B cell (primary cell): ENCODE data around the gene PREX1. TPM values are rescaled to one million over a fixed set of nuclear protein-coding genes. Genes with fewer than 3 reads are reported as not detected.
A peak's percentile ranks its signal among the peaks of the same experiment; 100 is the strongest.

Experiments
- ATAC-seq: fragments of 200-7000 bp; cut with Tn5 transposase; one replicate; pipeline ENCODE4 v1.10.0; 2021; ENCODE audit warnings: low read depth, mild to moderate bottlenecking, moderate number of reproducible peaks, moderate library complexity
- CTCF ChIA-PET: fragments of 350-600 bp; sonication (Branson Sonifier 250); formaldehyde crosslinking; loops from one replicate; lab custom pipeline; 2021; ENCODE audit warnings: antibody characterized with exemption, inconsistent platforms; lab: Charles Lee
- POLR2A ChIA-PET: fragments of 350-600 bp; sonication (Branson Sonifier 250); formaldehyde crosslinking; loops from one replicate; lab custom pipeline; 2021; ENCODE audit warnings: antibody characterized with exemption; lab: Charles Lee
- DNase-seq: peaks from one replicate; pipeline ENCODE4 v3.0.0; 2013
- H2AFZ ChIP-seq: 2 replicates; pipeline ENCODE4 v1.6.1; 2012; ENCODE audit warnings: mild to moderate bottlenecking, low read depth, low read length; ENCODE audit not compliant: insufficient read depth, poor library complexity, severe bottlenecking
- H3K27ac ChIP-seq, 2 donors: 1 replicate in 1 of 2; 2 replicates in 1 of 2; pipeline ENCODE4 v1.5.1; 2012 to 2013; ENCODE audit warnings: low read length in 2 of 2, mild to moderate bottlenecking in 2 of 2, moderate library complexity in 1 of 2
- H3K27me3 ChIP-seq, 4 experiments: fragments of 200-600 bp in 1 of 4; sonication (generic) in 1 of 4; replicated peaks in 1 of 4; 1 replicate in 2 of 4; 2 replicates in 2 of 4; pipeline versions ENCODE4 v1.6.1 to v1.7.0; 2013 to 2016; ENCODE audit warnings: low read length in 3 of 4, mild to moderate bottlenecking in 2 of 4, mixed read lengths in 1 of 4, moderate library complexity in 1 of 4; ENCODE audit not compliant: insufficient read depth in 4 of 4, control insufficient read depth in 3 of 4; ENCODE audit errors: control extremely low read depth in 1 of 4
- H3K36me3 ChIP-seq, 2 experiments: replicated peaks in 1 of 2; 1 replicate in 1 of 2; 2 replicates in 1 of 2; pipeline versions ENCODE4 v1.6.1 to v1.7.1; 2013; ENCODE audit warnings: low read length in 1 of 2; ENCODE audit not compliant: insufficient read depth in 2 of 2, control insufficient read depth in 1 of 2; ENCODE audit errors: control extremely low read depth in 1 of 2, extremely low read depth in 1 of 2
- H3K4me1 ChIP-seq, 2 donors: fragments of 200-600 bp in 1 of 2; sonication (generic) in 1 of 2; 1 replicate in 1 of 2; 2 replicates in 1 of 2; pipeline versions ENCODE4 v1.5.1 to v1.6.1; 2013 to 2017; ENCODE audit warnings: low read length in 2 of 2; ENCODE audit not compliant: control insufficient read depth in 2 of 2, insufficient read depth in 2 of 2
- H3K4me2 ChIP-seq: replicated peaks from 2 replicates; pipeline ENCODE3; 2012; ENCODE audit warnings: mild to moderate bottlenecking, low read depth, low read length; ENCODE audit not compliant: poor library complexity, severe bottlenecking
- H3K4me3 ChIP-seq, 5 experiments: fragments of 200-600 bp in 1 of 5; sonication (generic) in 1 of 5; 1 replicate in 3 of 5; 2 replicates in 2 of 5; pipeline versions ENCODE4 v1.5.1 to v1.7.0; 2011 to 2016; ENCODE audit warnings: low read length in 4 of 5, mild to moderate bottlenecking in 4 of 5, low read depth in 2 of 5, control low read depth in 1 of 5, moderate library complexity in 1 of 5; ENCODE audit not compliant: insufficient read depth in 1 of 5; ENCODE audit errors: control extremely low read depth in 1 of 5, extremely low read depth in 1 of 5
- H3K79me2 ChIP-seq: fragments of 200-600 bp; sonication (generic); one replicate; pipeline ENCODE4 v1.6.0; 2016; ENCODE audit warnings: low read length; ENCODE audit not compliant: control insufficient read depth, insufficient read depth
- H3K9ac ChIP-seq: fragments of 200-600 bp; sonication (generic); 2 replicates; pipeline ENCODE4 v1.6.1; 2017; ENCODE audit warnings: mild to moderate bottlenecking, low read length, moderate library complexity
- H3K9me3 ChIP-seq, 3 donors: one replicate each; pipeline versions ENCODE4 v1.6.1 to v1.7.1; 2013; ENCODE audit warnings: low read length in 2 of 3; ENCODE audit not compliant: control insufficient read depth in 2 of 3, insufficient read depth in 1 of 3; ENCODE audit errors: control extremely low read depth in 1 of 3
- H4K20me1 ChIP-seq: 2 replicates; pipeline ENCODE4 v1.6.0; 2012; ENCODE audit warnings: mild to moderate bottlenecking, low read length; ENCODE audit not compliant: insufficient read depth, control insufficient read depth, poor library complexity, severe bottlenecking
- H3K27ac Mint-ChIP-seq: one replicate; pipeline ENCODE4 v1.8.0; 2021; ENCODE audit warnings: mixed read lengths
- H3K27me3 Mint-ChIP-seq: one replicate; pipeline ENCODE4 v1.8.0; 2021; ENCODE audit warnings: mixed read lengths
- H3K4me1 Mint-ChIP-seq: one replicate; pipeline ENCODE4 v1.8.0; 2021; ENCODE audit warnings: mixed read lengths
- H3K4me3 Mint-ChIP-seq: one replicate; pipeline ENCODE4 v1.8.0; 2021; ENCODE audit warnings: mixed read lengths
- H3K9me3 Mint-ChIP-seq: one replicate; pipeline ENCODE4 v1.8.0; 2022; ENCODE audit warnings: mixed read lengths; ENCODE audit not compliant: insufficient read depth
- EZH2 ChIP-seq: IDR thresholded peaks from 2 replicates; pipeline ENCODE4 v1.6.1; 2012; ENCODE audit warnings: borderline replicate concordance, low read depth, mild to moderate bottlenecking, moderate library complexity, low read length; ENCODE audit not compliant: insufficient read depth, poor library complexity, severe bottlenecking
- WGBS: methylation state at CpG from one replicate; pipeline ENCODE4 v1.1.5; 2013; ENCODE audit warnings: missing lambda C conversion rate; ENCODE audit not compliant: insufficient coverage; 5-methylcytosine and 5-hydroxymethylcytosine counted together
- intact Hi-C: fragments of 100-400 bp; cut with micrococcal nuclease; formaldehyde crosslinking; loops from one replicate; pipeline ENCODE4 v1.10.0; 2022
- polyA plus RNA-seq: library from polyadenylated mRNA; depleted of rRNA; stranded (reverse); fragments of >200 nt; gene quantifications from 2 replicates; pipeline ENCODE4 v1.2.3, GENCODE V29; 2012
- total RNA-seq, 2 donors: library from RNA; stranded (reverse); fragments of 120-200 nt in 1 of 2; gene quantifications; 1 replicate in 1 of 2; 2 replicates in 1 of 2; pipeline versions ENCODE4 v1.2.3 to v1.2.4, GENCODE V29; 2013 to 2022
- TF ChIP-seq, protein P1 (sequence below): fragments of 200-600 bp; IDR thresholded peaks from one replicate; pipeline ENCODE4 v1.8.0; 2022; ENCODE audit warnings: antibody characterized with exemption, mild to moderate bottlenecking

Gene PREX1
- total and polyA plus RNA-seq, 2 donors (not counting 1 experiment from before 2014, with no cell fraction given), result 79.1 to 99.4 TPM

DNA sequence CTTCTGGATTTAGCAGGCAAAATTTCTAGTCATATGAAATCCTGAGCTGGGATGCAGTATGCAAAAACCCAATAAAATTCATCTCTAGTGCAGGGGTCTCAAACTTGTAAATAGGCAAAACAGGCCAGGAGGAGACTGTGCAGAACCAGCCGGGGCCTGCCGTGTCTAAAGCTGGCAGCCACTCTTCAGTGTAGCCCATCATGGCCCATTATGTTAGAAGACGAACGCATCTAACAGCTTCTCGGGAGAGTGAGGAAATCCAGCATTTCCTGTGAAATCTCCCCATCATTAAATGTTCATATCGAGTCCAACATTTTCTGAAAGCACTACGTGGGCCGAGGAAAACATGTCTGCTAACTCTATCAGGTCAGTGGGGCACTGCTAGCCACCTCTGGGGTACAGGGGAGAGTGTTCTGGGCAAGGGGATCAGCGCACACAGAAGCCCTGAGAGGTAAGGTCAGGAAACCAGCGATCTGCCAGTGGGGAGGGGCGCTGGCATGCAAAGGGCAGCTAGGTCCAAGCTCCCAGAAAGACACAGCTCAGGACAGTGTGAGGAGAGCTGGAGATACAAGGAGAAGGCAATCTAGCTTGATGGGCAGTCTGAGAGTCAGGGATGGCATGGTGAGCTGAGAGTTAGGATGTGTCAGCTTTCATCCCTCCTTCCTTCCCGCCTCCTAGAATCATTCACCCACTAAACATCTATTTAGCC, 144.2 kb downstream of the PREX1 start:
- Histone ChIP-seq H3K27me3 (no peaks in the 10 kb centered on the region), H3K36me3 (peaks cover 3 to 92% of the 10 kb centered on the region in 2 experiments), H3K4me3 (no peak overlapping the region), H3K27ac (no peak overlapping the region), H2AFZ (no peak overlapping the region), H3K79me2 (peaks cover 7% of the 10 kb centered on the region), H3K4me1 (no peaks in the 10 kb centered on the region), H3K4me2 (no peak overlapping the region), H3K9ac (no peak overlapping the region), H3K9me3 (no peaks in the 10 kb centered on the region), H4K20me1 (peaks cover 37% of the 10 kb centered on the region)
- no peak overlapping the region for H3K4me3 Mint-ChIP-seq
- TF ChIP-seq, protein P1, sequence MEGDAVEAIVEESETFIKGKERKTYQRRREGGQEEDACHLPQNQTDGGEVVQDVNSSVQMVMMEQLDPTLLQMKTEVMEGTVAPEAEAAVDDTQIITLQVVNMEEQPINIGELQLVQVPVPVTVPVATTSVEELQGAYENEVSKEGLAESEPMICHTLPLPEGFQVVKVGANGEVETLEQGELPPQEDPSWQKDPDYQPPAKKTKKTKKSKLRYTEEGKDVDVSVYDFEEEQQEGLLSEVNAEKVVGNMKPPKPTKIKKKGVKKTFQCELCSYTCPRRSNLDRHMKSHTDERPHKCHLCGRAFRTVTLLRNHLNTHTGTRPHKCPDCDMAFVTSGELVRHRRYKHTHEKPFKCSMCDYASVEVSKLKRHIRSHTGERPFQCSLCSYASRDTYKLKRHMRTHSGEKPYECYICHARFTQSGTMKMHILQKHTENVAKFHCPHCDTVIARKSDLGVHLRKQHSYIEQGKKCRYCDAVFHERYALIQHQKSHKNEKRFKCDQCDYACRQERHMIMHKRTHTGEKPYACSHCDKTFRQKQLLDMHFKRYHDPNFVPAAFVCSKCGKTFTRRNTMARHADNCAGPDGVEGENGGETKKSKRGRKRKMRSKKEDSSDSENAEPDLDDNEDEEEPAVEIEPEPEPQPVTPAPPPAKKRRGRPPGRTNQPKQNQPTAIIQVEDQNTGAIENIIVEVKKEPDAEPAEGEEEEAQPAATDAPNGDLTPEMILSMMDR, result no peak
- no peak for TF ChIP-seq EZH2
- peaks cover 8% of the 10 kb centered on the region for H3K4me1 Mint-ChIP-seq
- peak overlapping the region; percentile 47 for H3K27ac Mint-ChIP-seq
- H3K9me3 Mint-ChIP-seq, result no peaks in the 10 kb centered on the region
- CTCF ChIA-PET, result interaction anchor here (2.2 kb wide), 1 partner anchor 221 kb away, joined by 6 read pairs; no protein-coding TSS in a partner anchor
- POLR2A ChIA-PET, result no interaction called here
- intact Hi-C loops, result no loop called here
- H3K27me3 Mint-ChIP-seq, result no peaks in the 10 kb centered on the region
- no peak for ATAC-seq
- DNase-seq, result no peak
- WGBS, result 90% methylated on average over 8 of the region's 12 CpGs

DNA sequence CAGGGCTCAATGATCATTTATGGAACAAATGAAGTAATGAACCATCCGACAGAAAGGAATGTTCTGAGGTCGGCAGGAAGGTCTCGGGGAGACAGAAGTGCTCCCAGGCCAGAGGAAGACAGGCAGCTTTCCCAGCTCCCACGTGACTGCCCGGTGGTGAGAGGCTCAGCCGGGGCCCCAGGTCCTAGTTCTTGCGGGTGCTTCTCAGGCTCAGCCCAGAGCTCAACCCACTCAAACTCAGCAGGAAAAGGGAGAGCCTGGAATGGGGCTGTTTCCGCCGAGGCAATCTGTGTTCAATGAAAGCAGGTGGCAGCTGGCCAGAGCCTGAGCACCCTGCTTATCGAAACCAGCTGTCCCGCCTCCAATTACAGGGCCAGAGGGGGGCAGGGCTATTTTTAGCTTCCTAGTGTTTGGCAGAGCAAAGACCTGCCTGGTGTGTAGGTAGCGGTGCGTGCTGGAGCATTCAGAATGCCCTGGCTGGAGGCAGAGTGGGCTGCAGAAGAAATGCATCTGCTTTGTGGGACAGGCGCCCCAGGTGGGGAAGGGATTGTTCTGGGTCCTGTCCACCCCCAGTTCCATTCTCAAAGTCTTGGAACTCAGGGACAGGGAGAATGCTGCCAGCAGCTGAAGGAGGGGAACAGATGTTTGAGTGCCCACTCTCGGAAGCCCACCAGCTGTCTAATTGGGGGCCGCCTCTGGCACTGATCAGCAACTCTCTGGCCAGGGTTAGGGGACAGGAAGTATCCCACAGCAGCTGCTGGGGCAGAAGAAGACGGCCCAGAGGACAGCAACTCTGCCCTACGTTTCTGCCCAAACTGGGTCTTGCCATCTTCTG, 145.1 kb downstream of the PREX1 start:
- no peak overlapping the region for H3K4me3 Mint-ChIP-seq
- CTCF ChIA-PET, result interaction anchor here (1.2 to 2.2 kb wide), 2 partner anchors 25 to 222 kb away, joined by 4 to 6 read pairs; no protein-coding TSS in a partner anchor
- Histone ChIP-seq H3K9me3 (no peaks in the 10 kb centered on the region), H3K79me2 (peaks cover 3% of the 10 kb centered on the region), H2AFZ (no peak overlapping the region), H3K36me3 (peaks cover 3 to 91% of the 10 kb centered on the region in 2 experiments), H3K27ac (no peak overlapping the region), H3K4me2 (no peak overlapping the region), H3K9ac (no peak overlapping the region), H3K4me3 (no peak overlapping the region), H3K27me3 (no peaks in the 10 kb centered on the region), H4K20me1 (peaks cover 30% of the 10 kb centered on the region), H3K4me1 (no peaks in the 10 kb centered on the region)
- H3K27me3 Mint-ChIP-seq, result no peaks in the 10 kb centered on the region
- H3K9me3 Mint-ChIP-seq, result no peaks in the 10 kb centered on the region
- POLR2A ChIA-PET, result no interaction called here
- DNase-seq (no peak), ATAC-seq (no peak)
- peak overlapping the region; percentile 81 for H3K27ac Mint-ChIP-seq
- TF ChIP-seq EZH2, result no peak
- TF ChIP-seq, protein P1, result no peak
- H3K4me1 Mint-ChIP-seq, result peaks cover 8% of the 10 kb centered on the region
- intact Hi-C loops, result no loop called here
- 52% methylated on average over 18 of the region's 18 CpGs for WGBS
